Neural progenitor cell (in vitro differentiated cells): Measurements from ENCODE around the gene NIPAL1.

ENCODE experiments used
- CTCF ChIP-seq: fragments of 200-600 bp; sonication (generic); IDR thresholded peaks from 2 replicates; pipeline ENCODE4 v1.5.1; 2017; ENCODE audit warnings: antibody characterized with exemption, mild to moderate bottlenecking
- EZH2 ChIP-seq: fragments of 200-600 bp; sonication (generic); IDR thresholded peaks from 2 replicates; pipeline ENCODE4 v1.6.1; 2017; ENCODE audit warnings: antibody characterized with exemption, mild to moderate bottlenecking, moderate library complexity
- EZH2phosphoT487 ChIP-seq: fragments of 200-600 bp; sonication (generic); IDR thresholded peaks from 2 replicates; pipeline ENCODE4 v1.6.1; 2017; ENCODE audit warnings: antibody characterized with exemption

DNA sequence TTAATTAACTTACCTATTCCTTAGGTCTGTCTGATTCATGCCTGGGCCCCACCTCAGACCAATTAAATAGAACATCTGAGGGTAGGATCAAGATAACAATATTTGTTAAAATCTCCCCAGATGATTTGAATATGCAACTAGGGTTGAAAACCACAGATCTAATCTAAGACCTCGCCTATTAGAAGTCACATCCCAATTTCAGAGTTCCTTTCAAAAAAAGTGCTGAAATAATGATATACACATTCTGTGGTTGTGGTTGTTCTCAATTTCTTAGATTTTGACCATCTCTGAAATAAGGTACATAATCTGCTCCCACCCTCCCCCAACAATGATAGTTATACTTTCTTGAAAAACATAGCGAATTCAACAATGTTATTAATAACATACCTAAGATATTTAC, 27.7 kb downstream of the NIPAL1 start:
- TF ChIP-seq CTCF (no peak), EZH2phosphoT487 (no peak), EZH2 (no peak)
